Activated naive CD4-positive, alpha-beta T cell treated with anti-CD3 and anti-CD28 coated beads, Interleukin-2, amount 50 U/mL, for 16 hours (primary cell): ENCODE results near the gene CPNE9.

Experiments used
- DNase-seq: peaks from one replicate; pipeline ENCODE4 v3.0.0-alpha.2; 2020

Gene CPNE9

GRCh38 chr3:9688961-9689360 lies 14.7 kb upstream of the CPNE9 start:
- DNase-seq = no peak

- no peak for DNase-seq
These were observed 13.9 kb upstream of the CPNE9 start for GRCh38 chr3:9689757-9690156.

GRCh38 chr3:9690451-9691450 lies 12.9 kb upstream of the CPNE9 start:
- no peak for DNase-seq

- DNase-seq = no peak
These were observed 12.0 kb upstream of the CPNE9 start for GRCh38 chr3:9691636-9692035.

GRCh38 chr3:9692416-9692815 lies 11.2 kb upstream of the CPNE9 start:
- no peak for DNase-seq

GRCh38 chr3:9695345-9695744 lies 8.3 kb upstream of the CPNE9 start:
- no peak for DNase-seq

GRCh38 chr3:9695746-9696145 lies 7.9 kb upstream of the CPNE9 start:
- DNase-seq = no peak

GRCh38 chr3:9696480-9697220 lies 7.0 kb upstream of the CPNE9 start:
- DNase-seq = no peak

- DNase-seq = no peak
These were observed 5.7 kb upstream of the CPNE9 start for GRCh38 chr3:9697892-9698291.

GRCh38 chr3:9698293-9698692 lies 5.3 kb upstream of the CPNE9 start:
- no peak for DNase-seq

- no peak for DNase-seq
These were observed 3.1 kb upstream of the CPNE9 start for GRCh38 chr3:9700536-9700935.

- DNase-seq = no peak
These were observed 2.6 kb upstream of the CPNE9 start for GRCh38 chr3:9701006-9701405.

- DNase-seq = no peak
These were observed 1.9 kb upstream of the CPNE9 start for GRCh38 chr3:9701711-9702110.

GRCh38 chr3:9703240-9703639 lies 393 bp upstream of the CPNE9 start:
- no peak for DNase-seq

GRCh38 chr3:9704347-9705322 lies 1.0 kb downstream of the CPNE9 start:
- DNase-seq = no peak

GRCh38 chr3:9710174-9710739 lies 6.6 kb downstream of the CPNE9 start:
- no peak for DNase-seq

GRCh38 chr3:9712415-9712814 lies 8.8 kb downstream of the CPNE9 start:
- DNase-seq = no peak

- no peak for DNase-seq
These were observed 9.5 kb downstream of the CPNE9 start for GRCh38 chr3:9713142-9713541.

GRCh38 chr3:9715136-9715535 lies 11.5 kb downstream of the CPNE9 start:
- DNase-seq = no peak

- DNase-seq = peak; percentile 39
These were observed 12.3 kb downstream of the CPNE9 start for GRCh38 chr3:9715764-9716437.

GRCh38 chr3:9716801-9717555 lies 13.3 kb downstream of the CPNE9 start:
- DNase-seq = no peak
